ENCODE data around the gene CSF2.
"Not testable (repeated sequence)": the region's sequence is repeated elsewhere in the genome, so short reads cannot be mapped to it uniquely, and the experiment has no call there.

CSF2 gene

GRCh38 chr5:132114150-132115121, 40.8 kb downstream of the CSF2 start:
- DNase-seq, result no peak

- DNase-seq, result no peak
Observed at GRCh38 chr5:132115375-132115774, 41.8 kb downstream of the CSF2 start.

DNA sequence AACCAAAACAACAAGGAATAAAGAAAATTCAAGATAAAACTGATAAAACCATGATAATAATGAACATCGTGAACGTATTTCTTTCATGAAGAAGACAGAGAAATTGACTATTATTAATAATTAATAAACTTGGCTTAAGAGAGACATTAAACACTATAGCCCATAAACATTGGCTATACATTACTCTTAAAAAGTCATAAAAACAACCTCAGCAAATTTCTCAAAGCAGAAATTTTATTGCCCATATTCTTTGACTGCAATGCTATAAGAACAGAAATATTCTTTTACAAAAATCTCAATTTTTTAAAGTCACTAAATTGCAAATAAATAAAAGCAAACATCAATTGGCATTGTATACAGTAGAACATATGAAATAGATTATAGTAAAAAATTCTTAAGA, 42.5 kb downstream of the CSF2 start:
- no peak for DNase-seq

- not testable (repeated sequence) for DNase-seq
Observed at GRCh38 chr5:132116909-132117489, 43.4 kb downstream of the CSF2 start.

DNA sequence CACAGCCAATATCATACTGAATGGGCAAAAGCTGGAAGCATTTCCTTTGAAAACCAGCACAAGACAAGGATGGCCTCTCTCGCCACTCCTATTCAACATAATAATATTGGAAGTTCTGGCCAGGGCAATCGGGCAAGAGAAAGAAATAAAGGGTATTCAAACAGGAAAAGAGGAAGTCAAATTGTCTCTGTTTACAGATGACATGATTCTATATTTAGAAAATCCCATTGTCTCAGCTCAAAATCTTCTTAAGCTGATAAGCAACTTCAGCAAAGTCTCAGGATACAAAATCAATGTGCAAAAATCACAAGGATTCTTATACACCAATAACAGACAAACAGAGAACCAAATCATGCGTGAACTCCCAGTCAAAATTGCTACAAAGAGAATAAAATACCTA, 47.1 kb downstream of the CSF2 start:
- DNase-seq, result not testable (repeated sequence)

- not testable (repeated sequence) for DNase-seq
Observed at GRCh38 chr5:132122971-132123370, 49.4 kb downstream of the CSF2 start.

DNA sequence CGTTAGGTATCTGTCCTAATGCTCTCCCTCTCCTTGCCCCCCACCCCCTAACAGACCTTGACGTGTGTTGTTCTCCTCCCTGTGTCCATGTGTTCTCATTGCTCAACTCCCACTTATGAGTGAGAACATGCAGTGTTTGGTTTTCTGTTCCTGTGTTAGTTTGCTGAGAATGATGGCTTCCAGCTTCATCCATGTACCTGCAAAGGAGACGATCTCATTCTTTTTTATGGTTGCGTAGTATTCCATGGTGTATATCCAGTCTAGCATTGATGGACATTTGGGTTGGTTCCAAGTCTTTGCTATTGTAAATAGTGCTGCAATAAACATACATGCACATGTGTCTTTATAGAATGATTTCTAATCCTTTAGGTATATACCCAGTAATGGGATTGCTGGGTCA, 50.0 kb downstream of the CSF2 start:
- not testable (repeated sequence) for DNase-seq

All from NCI-H526 treated with DMSO at 0.1 percent for 48 hours (cell line).